Stimulated activated CD4-positive, alpha-beta T cell treated with anti-CD3 and anti-CD28 coated beads, TNF-alpha, amount 100 ng/mL, for 4 hours (primary cell): ENCODE data around the gene CNTFR.
"Not testable (repeated sequence)": the region's sequence is repeated elsewhere in the genome, so short reads cannot be mapped to it uniquely, and the experiment has no call there.

Experiments
- DNase-seq, 3 experiments: peaks; one replicate each; pipeline ENCODE4 v3.0.0-alpha.2; 2020; ENCODE audit warnings: low read depth in 3 of 3

The CNTFR gene, protein sequence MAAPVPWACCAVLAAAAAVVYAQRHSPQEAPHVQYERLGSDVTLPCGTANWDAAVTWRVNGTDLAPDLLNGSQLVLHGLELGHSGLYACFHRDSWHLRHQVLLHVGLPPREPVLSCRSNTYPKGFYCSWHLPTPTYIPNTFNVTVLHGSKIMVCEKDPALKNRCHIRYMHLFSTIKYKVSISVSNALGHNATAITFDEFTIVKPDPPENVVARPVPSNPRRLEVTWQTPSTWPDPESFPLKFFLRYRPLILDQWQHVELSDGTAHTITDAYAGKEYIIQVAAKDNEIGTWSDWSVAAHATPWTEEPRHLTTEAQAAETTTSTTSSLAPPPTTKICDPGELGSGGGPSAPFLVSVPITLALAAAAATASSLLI

DNA sequence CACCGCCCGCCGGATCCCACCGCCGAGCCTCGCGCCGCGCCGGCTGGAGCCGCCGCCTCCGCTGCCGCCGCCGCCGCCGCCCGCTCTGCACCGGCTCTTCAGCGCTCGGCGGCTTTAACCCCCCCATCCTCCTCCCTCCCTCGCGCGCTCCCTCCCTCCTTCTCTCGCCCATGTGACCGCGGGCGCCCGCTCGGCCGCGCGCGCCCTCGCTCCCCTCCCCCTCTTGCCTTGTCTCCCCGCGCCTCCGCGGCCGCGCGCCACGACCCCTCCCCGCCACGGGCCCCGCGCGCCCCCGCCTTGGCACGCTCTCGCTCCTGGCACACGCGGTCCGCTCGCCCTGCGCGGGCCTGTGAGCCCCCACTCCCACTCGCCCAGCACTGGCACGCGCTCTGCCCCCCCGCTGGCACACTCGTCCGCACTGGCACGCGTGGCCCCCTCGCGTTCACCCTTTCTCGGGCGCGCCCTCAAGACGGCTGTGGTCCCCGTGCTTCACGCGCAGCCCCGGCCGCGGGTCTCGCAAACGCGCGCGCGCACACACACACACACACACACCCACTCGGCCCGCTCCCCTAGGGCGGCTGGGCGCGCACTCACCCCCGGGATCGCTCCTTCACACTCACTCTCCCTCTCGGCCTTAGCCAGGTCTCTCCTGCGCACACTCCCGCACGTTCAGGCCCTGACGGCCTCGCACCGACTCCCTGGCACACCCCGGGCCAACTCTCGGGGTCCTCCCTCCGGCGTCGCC, at the start of gene CNTFR:
Gene CNTFR, minus strand, starts transcription at position 89 of the 745 bp plus-strand sequence. CDS start 20,743 bp downstream, outside the sequence.
- DNase-seq = no peak

DNA sequence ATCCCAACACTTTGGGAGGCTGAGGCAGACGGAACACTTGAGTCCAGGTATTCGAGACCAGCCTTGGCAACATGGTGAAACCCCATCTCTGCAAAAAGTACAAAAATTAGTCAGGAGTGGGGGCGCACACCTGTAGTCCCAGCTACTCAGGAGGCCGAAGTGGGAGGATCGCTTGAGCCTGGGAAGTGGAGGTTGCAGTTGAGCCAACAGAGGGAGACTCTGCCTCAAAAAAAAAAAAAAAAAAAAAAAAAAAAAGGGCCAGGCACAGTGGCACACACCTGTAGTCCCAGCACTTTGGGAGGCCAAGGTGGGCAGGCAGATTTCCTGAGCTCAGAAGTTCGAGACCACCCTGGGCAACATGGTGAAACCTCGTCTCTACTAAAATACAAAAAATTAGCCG, 49.8 kb upstream of the CNTFR start:
- DNase-seq = not testable (repeated sequence)

DNA sequence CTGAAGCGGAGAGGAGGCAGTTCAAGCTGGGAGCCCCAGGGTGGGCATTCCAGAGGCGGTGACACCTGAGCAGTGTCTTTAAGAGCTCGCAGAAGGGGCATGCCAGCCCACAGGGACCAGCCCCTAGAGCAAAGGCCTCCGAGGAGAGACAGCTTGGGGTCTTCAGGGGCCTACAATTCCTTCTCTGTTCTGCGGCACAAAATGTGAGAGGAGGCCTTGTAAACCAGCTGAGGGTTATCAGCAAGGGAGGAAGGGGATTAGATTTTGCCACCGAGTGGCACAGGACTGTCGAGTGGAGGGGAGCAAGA, 48.6 kb upstream of the CNTFR start:
- no peak for DNase-seq

DNA sequence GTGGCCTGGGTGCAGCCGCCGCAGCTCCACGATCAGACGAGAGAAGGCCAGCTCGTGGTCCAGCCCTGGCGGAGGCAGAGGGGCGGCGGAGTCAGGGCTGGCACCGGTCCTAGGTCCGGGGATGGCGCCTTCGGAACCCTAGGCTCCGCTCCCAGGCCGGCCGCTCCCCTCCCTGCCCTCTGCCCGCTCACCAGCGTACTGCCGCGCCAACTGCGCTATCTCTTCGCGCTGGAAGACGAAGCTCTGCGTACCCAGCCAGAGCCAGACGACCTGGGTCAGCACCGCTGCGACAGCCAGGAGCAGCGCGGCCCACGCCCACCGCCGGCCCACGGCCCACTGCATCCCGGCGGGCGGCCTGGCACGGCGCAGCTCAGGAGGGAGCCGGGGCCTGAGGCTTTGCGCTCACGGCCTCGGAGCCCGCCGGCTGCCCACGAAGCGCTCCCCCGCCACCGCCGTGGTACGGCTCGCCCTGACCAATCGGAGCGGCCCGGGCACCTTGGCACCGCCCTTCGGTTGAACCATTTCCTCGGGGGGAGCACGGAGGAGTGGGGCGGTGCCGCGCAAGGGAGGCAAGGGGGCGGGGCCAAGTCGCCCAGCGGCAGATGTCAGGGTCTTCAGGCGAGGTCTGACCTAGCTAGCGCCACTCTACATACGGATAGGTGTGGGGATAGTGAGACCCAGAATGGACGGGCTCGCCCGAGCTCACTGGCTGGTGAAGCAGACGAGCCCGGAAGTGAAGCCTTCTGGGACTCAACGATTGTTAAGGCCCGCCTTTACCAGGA, 48.0 kb upstream of the CNTFR start, which contains the start of gene SIGMAR1:
Gene SIGMAR1, minus strand, starts transcription at position 432 of the 782 bp plus-strand sequence. Its CDS starts 90 bp downstream, at position 342.
- DNase-seq = peak; percentile 89 to 94 (median 92)

DNA sequence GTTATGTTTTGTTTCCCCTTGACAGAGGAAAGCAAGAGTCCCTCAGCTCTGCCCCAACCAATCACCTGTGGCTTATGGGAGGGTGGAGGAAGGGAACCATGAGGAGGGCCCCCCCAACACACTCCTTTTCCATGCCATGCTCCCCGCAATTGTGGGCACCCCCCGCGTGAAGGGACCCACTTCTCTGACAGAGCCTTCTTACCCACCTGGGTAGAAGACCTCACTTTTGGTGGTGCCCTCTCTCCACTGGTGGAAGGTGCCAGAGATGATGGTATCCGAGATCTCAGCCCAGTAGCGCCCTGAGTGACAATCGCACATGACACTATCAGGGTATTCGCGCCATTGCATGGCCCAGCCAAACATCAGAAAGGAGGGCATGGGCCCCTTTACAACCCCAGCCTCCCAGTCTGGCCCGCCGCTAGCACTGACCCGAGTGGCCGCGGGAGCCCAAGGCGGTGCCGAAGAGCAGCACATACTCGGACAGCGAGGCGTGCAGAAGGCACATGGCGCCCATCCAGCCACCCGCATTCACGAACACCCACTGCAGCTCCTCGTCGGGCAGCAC, 47.3 kb upstream of the CNTFR start:
- no peak for DNase-seq

DNA sequence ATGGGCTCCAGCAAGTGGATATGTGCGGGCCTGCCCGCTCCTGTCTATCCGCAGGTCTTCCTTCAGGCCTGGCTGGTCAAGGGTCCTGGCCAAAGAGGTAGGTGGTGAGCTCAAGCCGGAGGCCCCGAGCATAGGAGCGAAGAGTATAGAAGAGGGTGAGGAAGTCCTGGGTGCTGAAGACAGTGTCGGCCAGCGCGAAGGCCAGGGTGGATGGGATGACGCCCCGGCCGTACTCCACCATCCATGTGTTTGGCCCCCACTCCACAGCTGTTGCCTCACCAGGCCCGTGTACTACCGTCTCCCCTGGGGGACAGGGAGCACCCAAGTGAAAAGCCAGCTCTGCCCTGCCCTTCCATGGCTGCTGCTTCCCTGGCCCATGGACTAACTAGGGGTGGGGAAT, 46.0 kb upstream of the CNTFR start:
- DNase-seq = no peak

DNA sequence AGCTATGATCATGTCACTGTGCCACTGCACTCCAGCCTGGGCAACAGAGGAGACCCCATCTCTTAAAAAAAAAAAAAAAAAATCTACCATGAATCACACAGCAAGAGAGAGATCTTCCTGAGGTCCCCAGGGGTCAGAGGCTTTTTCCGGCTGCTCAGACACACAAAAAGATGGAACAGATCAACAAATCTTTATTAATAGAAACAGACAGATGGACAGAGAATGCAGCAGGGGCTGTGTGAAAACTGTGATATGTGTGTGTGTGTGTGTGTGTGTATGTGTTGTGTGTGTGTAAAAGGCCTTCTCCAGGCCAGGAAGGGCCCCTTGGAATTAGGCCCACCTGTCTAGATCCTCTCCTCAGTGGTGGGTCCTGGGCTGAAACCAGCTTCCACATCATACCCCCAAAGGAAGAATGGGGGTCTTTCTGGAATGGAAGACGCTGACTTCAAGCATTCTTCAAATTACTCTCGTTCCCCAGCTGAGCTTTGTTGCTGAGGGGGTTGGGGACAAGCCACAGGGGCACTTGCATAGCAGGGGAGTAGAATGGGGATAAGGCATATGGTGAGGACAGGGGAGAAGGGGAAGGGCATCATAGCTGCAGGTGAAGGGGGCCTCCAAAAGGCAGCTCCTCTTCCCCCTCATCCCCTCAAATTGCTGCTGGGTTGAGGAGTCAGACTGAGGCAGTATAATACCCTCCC, 45.2 kb upstream of the CNTFR start:
- DNase-seq = no peak

DNA sequence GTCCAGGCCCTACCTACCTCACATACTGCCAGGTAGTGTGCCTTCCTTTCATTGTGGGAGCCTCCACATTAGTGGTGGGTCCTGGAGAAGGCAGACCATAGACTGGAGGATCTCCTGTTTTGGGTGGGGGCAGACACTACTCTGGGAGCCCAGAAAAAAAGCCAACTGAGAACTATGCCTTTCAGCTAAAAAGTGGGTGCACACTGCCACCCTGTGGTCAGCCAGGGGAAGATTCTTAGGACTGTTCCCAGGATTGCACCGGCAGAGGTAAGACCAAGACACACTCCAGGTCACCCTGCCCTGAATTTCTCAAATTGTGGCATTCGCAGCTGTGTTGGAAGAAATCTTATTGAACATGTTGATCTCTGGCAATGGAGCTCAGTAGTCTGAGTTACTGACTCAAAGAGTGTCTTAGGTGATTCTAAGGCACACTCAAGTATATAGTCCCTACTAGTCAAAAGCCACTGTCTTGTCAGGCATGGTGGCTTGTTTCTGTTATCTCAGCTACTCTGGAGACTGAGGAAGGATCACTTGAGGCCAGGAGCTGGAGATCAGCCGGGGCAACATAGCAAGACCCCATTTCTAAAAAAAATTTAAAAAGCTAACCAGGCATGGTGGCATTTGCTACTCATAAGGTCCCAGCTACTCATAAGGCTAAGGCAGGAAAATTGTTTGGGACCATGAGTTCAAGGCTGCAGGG, 44.5 kb upstream of the CNTFR start:
- DNase-seq = peak in 2 of 3 experiments; percentile 52 to 56

DNA sequence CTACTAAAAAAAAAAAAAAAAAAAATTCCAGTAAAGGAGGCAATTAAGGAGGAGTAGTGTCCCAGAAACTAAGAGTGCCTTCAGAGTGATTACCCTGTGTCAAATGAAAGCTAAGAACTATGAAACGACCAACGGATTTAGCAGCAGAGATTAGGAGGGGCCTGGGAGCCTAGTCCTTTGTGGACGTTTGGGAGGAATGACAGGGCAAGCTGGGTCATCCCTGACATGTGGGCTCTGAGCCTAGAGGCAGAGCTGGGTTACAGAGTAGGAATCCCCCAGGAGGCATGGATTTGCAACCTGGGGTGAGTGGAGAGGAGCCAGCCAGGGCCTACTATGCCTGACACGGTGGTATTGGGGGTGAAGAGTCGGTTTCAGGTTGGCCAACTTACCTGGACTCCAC, 43.6 kb upstream of the CNTFR start:
- no peak for DNase-seq

DNA sequence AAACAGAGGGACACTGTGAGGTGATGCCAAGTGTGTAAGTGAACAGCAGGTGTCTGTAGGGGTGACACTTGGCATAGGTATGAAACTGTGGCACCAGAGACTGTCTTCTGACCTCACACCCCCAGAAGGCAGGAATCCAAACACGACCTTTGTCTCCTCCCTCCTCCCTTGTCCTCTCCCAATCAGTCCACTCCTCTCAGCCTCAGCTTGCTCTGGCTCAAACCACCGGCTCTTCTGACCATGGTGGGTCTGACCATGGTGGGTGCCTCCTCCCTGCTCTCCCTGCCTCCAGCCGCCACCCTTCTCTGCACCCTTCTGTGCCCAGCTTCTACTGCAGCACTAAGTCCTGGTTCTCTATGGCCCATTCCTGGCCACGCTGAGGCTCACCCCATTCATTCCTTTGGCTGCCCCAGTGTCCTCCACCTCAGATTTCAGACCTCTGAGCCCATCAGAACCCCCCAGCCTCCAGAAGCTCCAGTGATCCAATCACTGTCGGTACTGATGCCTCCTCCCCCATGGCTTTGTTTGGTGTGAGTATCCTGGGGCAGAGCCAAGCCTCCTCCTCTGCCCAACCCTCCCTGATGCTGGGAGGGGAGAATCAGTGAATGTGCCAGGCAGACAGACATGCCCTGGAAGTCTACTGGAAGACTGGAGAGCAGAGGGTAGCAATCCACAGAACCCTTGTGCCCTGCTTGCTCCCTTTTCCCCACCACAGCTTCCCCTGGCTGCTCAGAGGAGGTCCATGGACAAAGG, 41.1 kb upstream of the CNTFR start:
- DNase-seq = no peak

DNA sequence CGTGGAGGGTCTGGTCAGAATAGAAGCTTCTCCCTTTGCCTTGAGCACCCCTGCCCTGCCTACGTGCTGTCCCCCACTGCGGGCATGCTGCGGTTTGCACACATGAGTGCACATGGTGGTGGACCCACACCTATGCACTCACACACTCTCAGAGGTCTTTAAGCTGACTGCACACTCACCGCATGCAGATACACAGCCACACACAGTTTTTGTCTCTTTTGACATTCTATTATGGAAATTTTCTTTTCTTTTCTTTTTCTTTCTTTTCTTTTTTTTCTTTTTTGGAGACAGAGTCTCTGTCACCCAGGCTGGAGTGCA, 39.9 kb upstream of the CNTFR start:
- DNase-seq = no peak

DNA sequence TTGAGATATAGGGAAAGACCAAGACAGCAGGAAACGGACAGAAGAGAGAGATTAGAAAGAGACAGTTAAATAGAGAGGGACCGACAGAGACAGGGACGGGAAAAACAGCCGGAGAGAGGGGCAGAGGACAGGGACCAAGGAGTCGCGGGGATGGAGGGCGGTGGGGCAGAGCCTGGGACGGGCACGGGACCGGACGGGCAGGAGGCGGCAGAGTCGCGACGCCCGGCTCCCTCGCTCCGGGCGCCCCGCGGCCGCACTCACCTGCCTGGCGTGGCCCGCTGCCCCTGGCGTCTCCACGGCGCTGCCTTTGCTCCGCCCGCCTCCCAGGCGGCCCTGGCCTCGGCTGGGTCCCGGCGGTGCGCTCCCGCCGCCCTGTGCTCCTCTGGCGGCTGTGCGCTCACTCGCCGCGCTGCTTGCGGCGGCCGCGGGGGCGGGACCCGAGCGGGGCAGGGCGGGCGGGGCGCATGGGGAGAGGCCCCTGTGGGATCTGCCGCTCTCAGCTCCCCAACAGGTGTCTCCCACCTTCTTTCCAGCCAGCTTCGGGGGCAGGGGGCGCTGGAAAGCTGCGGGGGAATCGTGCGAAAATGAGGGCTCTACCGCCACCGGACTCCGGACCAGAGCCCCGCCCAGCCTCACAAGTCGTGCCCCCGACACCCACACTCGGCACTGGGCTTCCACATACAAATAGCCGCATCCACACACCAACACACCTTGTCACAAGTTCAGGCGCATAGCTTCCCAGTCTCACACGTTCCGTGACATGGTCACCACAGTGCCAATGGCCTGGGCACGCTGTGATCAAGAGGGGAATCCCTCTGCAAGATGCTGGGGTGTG, 39.3 kb upstream of the CNTFR start, which contains the start of gene ARID3C:
Gene ARID3C, minus strand, starts transcription at position 411 of the 835 bp plus-strand sequence. CDS start 1,052 bp downstream, outside the sequence.
- DNase-seq = no peak

DNA sequence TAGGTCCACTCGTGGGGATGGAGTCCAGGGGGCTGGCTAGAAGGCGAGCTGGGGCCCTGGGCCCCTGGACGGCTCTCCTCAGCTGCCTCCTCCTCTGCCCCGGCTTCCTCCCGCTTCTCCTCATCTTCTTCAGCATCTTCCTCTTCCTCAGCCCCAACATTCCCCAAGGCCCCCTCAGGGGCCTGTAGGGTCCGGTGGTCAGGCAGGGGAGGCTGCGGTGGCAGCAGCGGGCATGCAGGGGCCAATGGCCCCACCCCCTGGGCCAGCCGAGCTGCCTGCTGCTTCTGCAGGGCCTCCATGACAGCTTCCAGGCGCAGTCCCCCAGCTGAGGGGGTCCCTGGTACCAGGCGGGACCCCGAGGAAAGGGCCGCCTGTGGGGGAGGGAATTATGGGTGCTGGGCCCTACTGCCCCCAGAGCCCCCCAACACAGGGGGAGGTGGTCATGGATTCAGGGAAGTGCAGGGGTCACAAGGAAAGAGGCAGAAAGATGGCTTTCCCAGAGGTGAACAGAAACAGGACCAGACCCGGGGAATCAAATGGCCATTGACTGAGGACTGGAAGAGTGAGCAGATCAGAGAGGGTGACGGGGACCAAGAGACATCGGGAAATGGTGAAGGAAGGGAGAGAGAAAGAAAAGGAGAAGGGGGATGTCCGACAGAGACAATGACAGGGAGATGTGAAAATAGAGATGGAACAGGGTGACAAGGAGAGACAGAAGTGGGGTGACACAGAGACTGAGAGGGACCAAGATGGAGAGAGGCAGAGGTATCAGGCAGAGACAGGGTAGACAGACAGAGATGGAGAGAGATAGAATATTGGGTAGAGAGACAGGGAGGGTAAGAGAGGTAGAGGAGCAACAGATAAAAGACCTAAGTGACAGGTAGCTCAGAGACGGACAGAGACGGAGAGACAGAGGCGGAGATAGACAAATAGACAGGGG, 38.5 kb upstream of the CNTFR start:
- DNase-seq = no peak

DNA sequence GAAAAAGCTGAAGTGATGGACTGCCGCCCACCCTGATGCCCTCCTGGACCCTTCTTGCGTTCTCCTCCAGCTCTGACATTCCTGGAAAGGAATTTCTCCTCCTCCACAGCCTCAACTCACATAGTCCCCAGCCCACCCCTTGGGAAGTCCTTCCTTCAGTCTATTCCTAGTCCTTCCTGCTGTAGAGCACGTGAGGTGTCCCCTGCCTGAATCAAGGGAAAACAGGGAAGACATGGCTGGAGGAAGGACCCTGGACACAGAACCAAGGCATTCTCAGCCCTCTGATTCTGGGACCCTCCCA, 35.6 kb upstream of the CNTFR start:
- DNase-seq = no peak

DNA sequence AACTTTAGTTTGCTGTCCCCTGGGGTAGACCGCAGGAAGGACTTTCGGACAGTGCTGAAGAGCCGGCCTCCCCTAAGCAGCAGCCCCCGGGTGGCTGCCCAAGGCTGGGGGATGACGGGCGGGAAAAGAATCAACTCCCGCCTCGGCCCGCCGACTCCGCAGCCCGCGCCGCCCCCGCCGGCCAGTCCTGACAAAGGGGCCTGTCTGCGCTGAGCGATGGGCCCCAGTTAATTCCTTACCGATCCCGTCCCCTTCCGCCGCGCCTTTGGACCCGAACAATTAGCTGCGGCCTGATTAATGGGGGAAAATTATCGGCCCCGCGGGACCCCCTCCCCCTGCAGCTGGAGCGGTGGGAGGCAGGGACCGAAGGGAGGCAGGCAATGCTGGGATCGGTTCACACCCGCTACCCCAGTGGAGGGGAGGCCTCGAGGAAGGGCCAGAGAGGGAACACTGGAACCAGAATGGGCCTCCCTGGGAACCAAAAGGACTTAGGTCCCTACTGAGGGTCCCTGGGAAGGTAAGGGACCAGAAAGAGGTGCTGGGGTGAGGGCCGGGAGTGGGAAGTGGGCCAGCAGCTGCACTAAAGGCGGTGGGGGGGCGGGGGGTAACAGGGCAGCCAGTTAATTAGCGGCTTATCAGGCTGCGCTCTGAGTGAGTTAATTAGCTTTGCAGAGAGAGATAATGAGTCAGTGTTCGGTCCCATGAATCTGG, 35.1 kb upstream of the CNTFR start:
- no peak for DNase-seq

DNA sequence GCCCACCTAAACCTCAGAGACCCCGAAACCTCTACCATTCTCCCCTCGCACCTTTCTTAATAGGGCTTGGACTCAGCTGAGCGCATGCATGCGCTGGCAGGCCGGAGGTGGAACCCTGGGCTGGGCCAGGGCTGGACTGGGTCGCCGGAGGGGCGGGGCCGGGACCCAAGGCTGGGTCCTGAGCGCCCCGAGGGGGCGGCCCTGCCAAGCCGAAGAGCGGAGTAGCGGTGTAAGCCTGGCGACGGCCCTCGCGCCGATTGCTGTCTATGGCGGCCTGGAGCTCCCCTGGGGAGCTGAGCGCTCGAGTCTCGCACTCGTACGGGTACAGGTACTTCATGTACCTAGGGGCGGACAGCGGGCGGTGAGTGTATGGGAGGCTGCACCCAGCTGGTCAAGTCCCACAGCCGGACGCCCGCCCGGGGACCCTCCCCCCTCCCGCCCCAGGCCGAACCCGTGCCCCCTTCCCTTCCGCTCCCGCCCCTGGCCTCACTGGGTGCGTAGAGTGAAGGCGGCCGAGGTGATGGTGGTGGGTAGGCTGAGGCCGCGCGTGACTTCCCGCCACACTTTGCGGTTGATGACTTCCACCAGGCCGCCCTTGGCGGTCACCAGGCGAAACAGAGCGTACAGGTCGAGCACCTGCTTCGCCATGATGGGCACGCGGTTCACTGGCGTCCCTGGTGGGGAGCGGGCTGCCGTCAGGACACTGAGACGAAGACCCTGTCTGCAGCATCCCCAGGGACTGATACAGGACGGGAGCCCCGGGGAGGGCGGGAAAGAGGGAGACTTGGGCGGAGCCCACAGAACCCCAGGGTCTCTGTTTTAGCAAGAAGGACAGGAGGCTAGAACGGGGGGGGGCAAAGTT, 34.1 kb upstream of the CNTFR start:
- no peak for DNase-seq
